Heart right ventricle (tissue), 16 donors: Measurements from ENCODE around the gene ENO3. TPM values are rescaled to one million over a fixed set of nuclear protein-coding genes. Genes with fewer than 3 reads are reported as not detected.

Source experiments
- ATAC-seq, 8 donors: fragments of 200-7000 bp; cut with Tn5 transposase; one replicate each; pipeline ENCODE4 v1.9.1; 2020; ENCODE audit warnings: mild to moderate bottlenecking in 8 of 8, moderate library complexity in 8 of 8, moderate number of reproducible peaks in 1 of 8
- DNase-seq, 2 donors: peaks; one replicate each; pipeline ENCODE4 v3.0.0-alpha.2; 2020
- H3K27ac ChIP-seq, 10 donors: fragments of 200-600 bp; sonication (generic) in 2 of 10; one replicate each; pipeline versions ENCODE4 v1.5.0 to v1.8.0; 2020 to 2022; ENCODE audit warnings: mild to moderate bottlenecking in 3 of 10
- H3K27me3 ChIP-seq, 7 donors: fragments of 200-600 bp; one replicate each; pipeline ENCODE4 v1.8.0; 2021 to 2022; ENCODE audit warnings: mild to moderate bottlenecking in 2 of 7
- H3K36me3 ChIP-seq, 9 donors: fragments of 200-600 bp; sonication (generic) in 1 of 9; one replicate each; pipeline versions ENCODE4 v1.5.0 to v1.8.0; 2020 to 2022; ENCODE audit warnings: mild to moderate bottlenecking in 2 of 9
- H3K4me1 ChIP-seq, 9 donors: fragments of 200-600 bp; sonication (generic) in 1 of 9; one replicate each; pipeline versions ENCODE4 v1.5.0 to v1.8.0; 2020 to 2022; ENCODE audit warnings: mild to moderate bottlenecking in 4 of 9
- H3K4me3 ChIP-seq, 10 donors: fragments of 200-600 bp; sonication (generic) in 2 of 10; one replicate each; pipeline versions ENCODE4 v1.5.0 to v1.8.0; 2020 to 2022; ENCODE audit warnings: mild to moderate bottlenecking in 7 of 10, moderate library complexity in 2 of 10
- H3K9me3 ChIP-seq, 11 donors: fragments of 200-600 bp in 10 of 11; sonication (generic) in 2 of 11; one replicate each; pipeline versions ENCODE4 v1.5.0 to v1.8.0; 2013 to 2022; ENCODE audit warnings: mild to moderate bottlenecking in 2 of 11, control low read depth in 1 of 11, moderate library complexity in 1 of 11
- WGBS, 2 donors: extraction: QIAGEN DNeasy Blood & Tissue Kit; methylation state at CpG; one replicate each; pipeline ENCODE4 v1.1.7; 2013; ENCODE audit warnings: inconsistent platforms in 1 of 2; 5-methylcytosine and 5-hydroxymethylcytosine counted together
- intact Hi-C, 10 donors: fragments of 100-400 bp; cut with DNase I; formaldehyde crosslinking; loops; one replicate each; pipeline versions ENCODE4 v1.11.1 to v1.14.2; 2022
- polyA plus RNA-seq, 2 donors: library from polyadenylated mRNA; stranded (reverse); fragments of 200-250 nt; gene quantifications; one replicate each; pipeline ENCODE4 v1.2.3, GENCODE V29; 2013
- total RNA-seq, 10 donors: library from RNA; stranded (reverse); fragmentation: NEBNext Ultra II Directional in 3 of 10; extraction: Animal tissue kit (Norgen Biotek cat#: 25700) in 3 of 10; gene quantifications; one replicate each; pipeline versions ENCODE4 v1.2.1 to v1.2.4, GENCODE V29; 2021 to 2023
- TF ChIP-seq, protein P1 (sequence below), 9 donors: fragments of 200-600 bp; sonication (generic) in 2 of 9; IDR thresholded peaks; one replicate each; pipeline versions ENCODE4 v1.5.0 to v1.8.0; 2021 to 2022; ENCODE audit warnings: antibody characterized with exemption in 9 of 9, mild to moderate bottlenecking in 5 of 9, moderate library complexity in 1 of 9
- donor health status: Arrhythmogenic right ventricular cardiomyopathy.
- donor health status: ischemic (EF 13 %, LVEDD 7.1; RV severe dilation, severe dysfunction).
- donor health status: healthy with polysubstance abuse.
- donor health status: DM: no; HTN: yes; CAD: no.
- donor health status: DM: no; HTN: no; CAD: no.
- donor health status: ischemic (EF 25% LVEDD 6.9; RV normal size, moderate dysfunction).
- donor health status: ischemic (EF 25% LVEDD 5.7; RV mildly dilated, moderate dysfunction).
- donor health status: healthy.
- donor health status: DM: yes; HTN: yes; CAD: no.
- donor health status: Ischemic cardiomyopathy.
- donor health status: ischemic (EF 35%, LVEDD 5.7; RV mildly dilated, moderate dysfunction).
- donor health status: nonischemic (EF 11% LVEDD 7.7; RV severe dilation, severe dysfunction).
- donor health status: DM: yes; HTN: yes; CAD: no.
- donor health status: PGD.
- donor health status: ischemic (EF 29% LVEDD 5.4; RV normal size, mild dysfunction).
- donor health status: nonischemic (EF 23%, LVEDD 6.1; RV moderate dilation, normal function).

The ENO3 gene
- total and polyA plus RNA-seq, 12 donors = 143 to 1,668 (median 746) TPM

DNA sequence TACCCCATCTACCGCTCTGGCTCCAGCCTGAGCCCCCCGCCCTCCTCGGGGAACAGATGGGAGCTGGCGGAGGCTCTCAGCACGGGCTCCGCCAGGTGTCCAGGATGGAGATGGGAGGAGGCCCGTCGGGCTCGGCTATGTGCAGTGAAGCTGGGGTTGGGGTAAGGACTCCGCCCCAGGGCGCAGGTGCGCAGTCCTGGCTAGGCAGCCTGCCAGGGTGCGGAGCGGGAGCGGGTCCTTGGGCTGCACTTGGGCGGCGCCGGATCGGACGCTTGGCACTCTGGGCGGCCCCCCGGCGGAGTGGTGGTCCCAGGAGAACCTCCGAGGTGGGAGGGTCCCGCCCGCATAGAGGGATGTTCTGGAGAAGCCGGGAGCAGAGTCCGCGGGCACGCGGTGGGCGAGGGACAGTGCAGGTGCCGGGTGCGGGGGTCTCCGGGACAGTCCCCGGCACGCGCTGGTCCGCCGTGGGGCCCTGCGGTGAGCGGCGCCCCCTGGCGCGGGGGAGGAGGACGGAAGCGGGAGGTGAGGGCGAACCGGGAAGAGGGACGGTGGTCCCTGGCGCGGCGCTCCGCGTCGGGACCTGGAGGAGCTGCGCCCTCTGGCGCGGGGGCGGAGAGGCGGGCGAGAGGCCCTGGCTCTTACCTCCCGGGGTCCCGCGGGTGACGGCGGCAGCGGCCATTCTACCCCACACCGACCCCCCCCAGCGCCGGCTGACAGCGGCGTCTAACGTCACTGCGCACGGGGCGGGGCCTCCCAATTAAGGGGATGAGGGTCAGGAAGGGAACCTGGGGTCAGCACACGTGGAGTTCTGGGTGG is 36.2 kb downstream of the ENO3 start, which contains the start of gene CAMTA2:
TSS of gene CAMTA2 (minus strand) at position 725 of the 816 bp plus-strand sequence. CDS start 1,453 bp downstream, outside the sequence.
- Histone ChIP-seq H3K36me3 (peaks cover 0 to 35% (median 12%) of the 10 kb centered on the region in 9 donors), H3K27ac (peak within 1 kb of the TSS; percentile 83 to 98 (median 95)), H3K4me3 (peak within 1 kb of the TSS; percentile 61 to 97 (median 89)), H3K27me3 (no peaks in the 10 kb centered on the region), H3K9me3 (no peaks in the 10 kb centered on the region), H3K4me1 (peaks cover 5 to 44% (median 26%) of the 10 kb centered on the region in 9 donors)
- 1% methylated on average over 57 to 78 of the region's 78 CpGs for WGBS, 2 donors
- DNase-seq = peak; percentile 94
- intact Hi-C loops = loop anchor here in 8 of 10 donors (1.0 to 10.0 kb wide), 8 partner anchors 20 to 80 kb away; partner anchors contain the start of genes GP1BA (in 2 of the 8), RNF167 (in 2 of the 8), SLC25A11 (in 2 of the 8) and PFN1 (in 1 of the 8)
- TF ChIP-seq, protein P1, sequence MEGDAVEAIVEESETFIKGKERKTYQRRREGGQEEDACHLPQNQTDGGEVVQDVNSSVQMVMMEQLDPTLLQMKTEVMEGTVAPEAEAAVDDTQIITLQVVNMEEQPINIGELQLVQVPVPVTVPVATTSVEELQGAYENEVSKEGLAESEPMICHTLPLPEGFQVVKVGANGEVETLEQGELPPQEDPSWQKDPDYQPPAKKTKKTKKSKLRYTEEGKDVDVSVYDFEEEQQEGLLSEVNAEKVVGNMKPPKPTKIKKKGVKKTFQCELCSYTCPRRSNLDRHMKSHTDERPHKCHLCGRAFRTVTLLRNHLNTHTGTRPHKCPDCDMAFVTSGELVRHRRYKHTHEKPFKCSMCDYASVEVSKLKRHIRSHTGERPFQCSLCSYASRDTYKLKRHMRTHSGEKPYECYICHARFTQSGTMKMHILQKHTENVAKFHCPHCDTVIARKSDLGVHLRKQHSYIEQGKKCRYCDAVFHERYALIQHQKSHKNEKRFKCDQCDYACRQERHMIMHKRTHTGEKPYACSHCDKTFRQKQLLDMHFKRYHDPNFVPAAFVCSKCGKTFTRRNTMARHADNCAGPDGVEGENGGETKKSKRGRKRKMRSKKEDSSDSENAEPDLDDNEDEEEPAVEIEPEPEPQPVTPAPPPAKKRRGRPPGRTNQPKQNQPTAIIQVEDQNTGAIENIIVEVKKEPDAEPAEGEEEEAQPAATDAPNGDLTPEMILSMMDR (IDR thresholded peaks at IDR 0.05) = peak; percentile 58 to 93 (median 78)
- peak; percentile 94 to 97 (median 96) for ATAC-seq

DNA sequence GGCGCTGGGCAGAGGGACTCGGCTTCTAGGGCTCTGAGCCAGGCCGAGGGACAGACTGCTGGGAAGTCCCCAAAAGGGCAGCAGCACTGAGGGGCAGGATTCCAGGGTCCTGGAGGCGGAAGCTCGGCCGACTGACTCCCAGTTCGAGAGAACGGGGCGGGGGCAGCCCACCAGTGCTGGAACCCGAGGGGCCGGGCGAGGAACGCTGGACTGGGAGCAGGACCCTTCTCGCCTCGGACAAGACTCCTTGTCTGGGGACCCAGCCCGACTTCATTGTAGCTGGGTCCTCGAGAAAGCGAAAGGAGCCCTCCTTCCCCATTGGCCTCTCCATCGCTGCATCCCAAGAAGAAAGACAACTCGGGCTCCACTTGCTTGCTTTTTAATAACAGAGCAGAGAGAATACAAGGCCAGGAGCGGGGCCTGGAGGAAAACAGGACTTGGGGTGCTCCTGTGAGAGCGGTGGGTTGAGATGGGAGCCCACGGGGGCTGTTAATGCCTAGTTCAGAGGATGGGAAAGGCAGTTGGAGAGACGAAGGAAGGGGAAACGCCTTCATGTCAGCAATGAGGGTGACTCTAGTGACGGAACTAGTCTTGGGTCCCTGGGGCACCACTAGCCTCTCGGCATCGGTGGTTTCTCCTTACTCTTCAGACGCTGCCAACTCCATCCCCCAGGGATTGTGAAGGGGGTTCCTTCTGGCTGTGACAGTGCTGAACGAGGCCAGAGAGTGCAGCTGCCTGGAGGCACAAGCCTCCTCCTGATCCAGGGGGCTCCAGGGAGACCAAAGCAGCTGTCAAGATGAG is 37.0 kb downstream of the ENO3 start:
- intact Hi-C loops = loop anchor here in 8 of 10 donors (1.0 to 10.0 kb wide), 8 partner anchors 21 to 81 kb away; partner anchors contain the start of genes GP1BA (in 2 of the 8), RNF167 (in 2 of the 8), SLC25A11 (in 2 of the 8) and PFN1 (in 1 of the 8)
- H3K9me3 ChIP-seq = no peaks in the 10 kb centered on the region
- H3K27ac ChIP-seq = peak overlapping the region; percentile 83 to 98 (median 95)
- H3K36me3 ChIP-seq = peaks cover 0 to 26% (median 5%) of the 10 kb centered on the region in 9 donors
- no peaks in the 10 kb centered on the region for H3K27me3 ChIP-seq
- ATAC-seq (peak in 6 of 8 donors; percentile 2 to 47 (median 9)), DNase-seq (no peak)
- H3K4me3 ChIP-seq = peak overlapping the region; percentile 61 to 97 (median 89)
- peaks cover 5 to 36% (median 26%) of the 10 kb centered on the region in 9 donors for H3K4me1 ChIP-seq
- WGBS, 2 donors = 2% methylated on average over 30 of the region's 30 CpGs
- TF ChIP-seq, protein P1 (IDR thresholded peaks at IDR 0.05) = no peak

DNA sequence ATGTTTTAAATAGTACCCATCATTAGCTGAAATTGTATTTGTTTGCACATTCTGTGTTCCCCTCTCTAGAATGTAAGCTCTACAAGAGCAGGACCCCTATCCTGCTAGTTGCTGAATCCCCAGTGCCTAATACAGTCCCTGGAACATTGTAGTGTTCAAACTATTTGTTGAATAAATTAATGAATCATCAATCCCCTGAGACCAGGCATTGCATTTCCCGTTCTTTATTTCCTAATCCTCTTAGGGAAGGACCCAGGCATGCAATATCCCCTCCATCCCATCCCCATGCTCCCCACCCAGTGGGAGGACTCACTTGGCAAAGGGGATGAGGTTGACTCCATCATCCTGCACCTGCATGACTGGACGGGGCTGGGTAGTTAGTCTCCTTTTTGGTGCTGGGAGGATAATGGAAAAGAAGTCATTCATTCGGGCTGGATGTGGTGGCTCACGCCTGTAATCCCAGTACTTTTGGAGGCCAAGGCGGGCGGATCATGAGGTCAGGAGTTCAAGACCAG is 43.2 kb downstream of the ENO3 start:
- Histone ChIP-seq H3K4me1 (peaks cover 7 to 20% (median 14%) of the 10 kb centered on the region in 9 donors), H3K36me3 (no peaks in the 10 kb centered on the region), H3K27me3 (no peaks in the 10 kb centered on the region), H3K4me3 (no peak overlapping the region), H3K9me3 (no peaks in the 10 kb centered on the region), H3K27ac (no peak overlapping the region)
- ATAC-seq (no peak), DNase-seq (no peak)
- WGBS, 2 donors = 85 to 90% methylated on average over 6 of the region's 6 CpGs
- TF ChIP-seq, protein P1 (IDR thresholded peaks at IDR 0.05) = no peak
- intact Hi-C loops = no loop called here
